ENCODE data around the gene ALPK1.

ALPK1 gene

DNA sequence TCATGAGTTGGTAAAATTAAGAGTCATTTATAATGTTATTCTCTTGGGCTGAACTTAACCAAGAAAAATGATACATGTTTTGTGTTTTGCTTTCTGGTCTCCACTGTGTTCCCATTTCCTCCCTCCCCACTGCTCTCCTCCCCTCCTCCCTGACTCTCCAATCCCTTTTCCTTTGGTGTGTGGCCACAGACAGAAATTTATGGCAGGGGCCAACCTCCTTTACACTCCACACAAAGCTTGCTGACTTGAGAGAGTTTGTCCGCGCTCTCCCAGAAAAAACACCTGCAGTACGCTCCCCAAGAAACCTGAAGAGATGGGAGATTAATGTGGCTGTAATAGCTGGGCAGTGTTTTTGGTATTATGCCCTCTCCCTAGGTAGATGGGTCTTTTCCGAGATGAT is 88.9 kb downstream of the ALPK1 start:
- Histone ChIP-seq H3K4me3 (ENCODE audit: low read depth, low read length) (no peak overlapping the region), H3K4me1 (ENCODE audit: control insufficient read depth, insufficient read depth, low read length) (no peaks in the 10 kb centered on the region), H3K9me3 (ENCODE audit: control insufficient read depth, insufficient read depth, low read depth, low read length) (no peaks in the 10 kb centered on the region), H3K27ac (ENCODE audit: extremely low read depth, low read depth, low read length) (no peak overlapping the region), H3K36me3 (ENCODE audit: control insufficient read depth in 2 of 2, insufficient read depth in 1 of 2, low read length in 2 of 2) (no peaks in the 10 kb centered on the region)
- CTCF ChIA-PET = interaction anchor here (0.6 kb wide), 1 partner anchor 16 kb away, joined by 4 read pairs; no protein-coding TSS in a partner anchor
- TF ChIP-seq ZNF223 (tag by site-specific recombination; IDR thresholded peaks at IDR 0.05) (no peak), OSR2 (tag by site-specific recombination; IDR thresholded peaks at IDR 0.05) (no peak), ZNF155 (tag by site-specific recombination; IDR thresholded peaks at IDR 0.05) (no peak), ZFP69B (tag by site-specific recombination; IDR thresholded peaks at IDR 0.05) (no peak), ZNF19 (tag by site-specific recombination; IDR thresholded peaks at IDR 0.05; ENCODE audit: low read depth) (no peak), GLI4 (tag by site-specific recombination; IDR thresholded peaks at IDR 0.05) (no peak), ZNF596 (tag by site-specific recombination; IDR thresholded peaks at IDR 0.05) (no peak), ZNF146 (tag by site-specific recombination; IDR thresholded peaks at IDR 0.05) (no peak), ZBTB21 (tag by site-specific recombination; IDR thresholded peaks at IDR 0.05) (no peak), FEZF1 (tag by site-specific recombination; IDR thresholded peaks at IDR 0.05) (no peak), ZNF670 (tag by site-specific recombination; IDR thresholded peaks at IDR 0.05; ENCODE audit: low read depth) (no peak), KLF7 (tag by site-specific recombination; IDR thresholded peaks at IDR 0.05; ENCODE audit: borderline replicate concordance) (no peak)
- TF ChIP-seq, protein P1, sequence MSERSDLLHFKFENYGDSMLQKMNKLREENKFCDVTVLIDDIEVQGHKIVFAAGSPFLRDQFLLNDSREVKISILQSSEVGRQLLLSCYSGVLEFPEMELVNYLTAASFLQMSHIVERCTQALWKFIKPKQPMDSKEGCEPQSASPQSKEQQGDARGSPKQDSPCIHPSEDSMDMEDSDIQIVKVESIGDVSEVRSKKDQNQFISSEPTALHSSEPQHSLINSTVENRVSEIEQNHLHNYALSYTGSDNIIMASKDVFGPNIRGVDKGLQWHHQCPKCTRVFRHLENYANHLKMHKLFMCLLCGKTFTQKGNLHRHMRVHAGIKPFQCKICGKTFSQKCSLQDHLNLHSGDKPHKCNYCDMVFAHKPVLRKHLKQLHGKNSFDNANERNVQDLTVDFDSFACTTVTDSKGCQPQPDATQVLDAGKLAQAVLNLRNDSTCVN (tag by site-specific recombination; optimal IDR thresholded peaks at IDR 0.05) = no peak
- TF ChIP-seq, protein P2, sequence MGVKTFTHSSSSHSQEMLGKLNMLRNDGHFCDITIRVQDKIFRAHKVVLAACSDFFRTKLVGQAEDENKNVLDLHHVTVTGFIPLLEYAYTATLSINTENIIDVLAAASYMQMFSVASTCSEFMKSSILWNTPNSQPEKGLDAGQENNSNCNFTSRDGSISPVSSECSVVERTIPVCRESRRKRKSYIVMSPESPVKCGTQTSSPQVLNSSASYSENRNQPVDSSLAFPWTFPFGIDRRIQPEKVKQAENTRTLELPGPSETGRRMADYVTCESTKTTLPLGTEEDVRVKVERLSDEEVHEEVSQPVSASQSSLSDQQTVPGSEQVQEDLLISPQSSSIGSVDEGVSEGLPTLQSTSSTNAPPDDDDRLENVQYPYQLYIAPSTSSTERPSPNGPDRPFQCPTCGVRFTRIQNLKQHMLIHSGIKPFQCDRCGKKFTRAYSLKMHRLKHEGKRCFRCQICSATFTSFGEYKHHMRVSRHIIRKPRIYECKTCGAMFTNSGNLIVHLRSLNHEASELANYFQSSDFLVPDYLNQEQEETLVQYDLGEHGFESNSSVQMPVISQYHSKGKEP (tag by site-specific recombination; IDR thresholded peaks at IDR 0.05) = no peak
- POLR2A ChIA-PET = no interaction called here

DNA sequence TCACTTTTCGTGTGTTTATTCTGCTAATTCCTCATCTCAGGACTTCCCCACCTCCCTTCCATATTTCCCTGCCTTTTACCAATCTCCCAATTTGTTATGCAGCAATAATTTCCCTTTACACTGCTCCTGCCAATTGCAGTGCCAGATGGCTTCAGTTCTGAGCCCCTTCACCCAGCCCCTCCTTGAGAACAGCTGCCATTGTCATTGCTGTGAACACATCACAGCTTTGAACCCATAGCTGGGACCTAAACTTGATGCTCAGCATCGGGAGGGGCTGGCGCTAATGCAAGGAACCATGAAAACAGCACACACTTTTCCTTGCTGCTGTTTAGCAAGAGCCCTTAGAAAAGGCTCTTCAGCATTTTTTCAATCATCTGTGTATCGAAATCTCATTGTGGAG is 104.9 kb downstream of the ALPK1 start:
- POLR2A ChIA-PET = no interaction called here
- no peaks in the 10 kb centered on the region for H3K36me3 ChIP-seq (ENCODE audit: control insufficient read depth in 2 of 2, insufficient read depth in 1 of 2, low read length in 2 of 2)
- H3K4me3 ChIP-seq (ENCODE audit: low read depth, low read length) = no peak overlapping the region
- CTCF ChIA-PET = no interaction called here
- no peaks in the 10 kb centered on the region for H3K9me3 ChIP-seq (ENCODE audit: control insufficient read depth, insufficient read depth, low read depth, low read length)
- no peak overlapping the region for H3K27ac ChIP-seq (ENCODE audit: extremely low read depth, low read depth, low read length)
- H3K4me1 ChIP-seq (ENCODE audit: control insufficient read depth, insufficient read depth, low read length) = no peaks in the 10 kb centered on the region
- TF ChIP-seq ZFP3 (tag by site-specific recombination; IDR thresholded peaks at IDR 0.05; ENCODE audit: low read depth) (no peak), SCRT1 (tag by site-specific recombination; IDR thresholded peaks at IDR 0.05; ENCODE audit: borderline replicate concordance) (no peak), ZNF529 (tag by site-specific recombination; IDR thresholded peaks at IDR 0.05; ENCODE audit: insufficient replicate concordance) (peak; percentile 73), HOXC10 (CRISPR knock-in tag; IDR thresholded peaks at IDR 0.05) (no peak), ZBTB21 (tag by site-specific recombination; IDR thresholded peaks at IDR 0.05) (no peak), GLIS1 (tag by site-specific recombination; IDR thresholded peaks at IDR 0.05) (no peak), ZNF416 (tag by site-specific recombination; IDR thresholded peaks at IDR 0.05) (no peak)
- TF ChIP-seq, protein P3, sequence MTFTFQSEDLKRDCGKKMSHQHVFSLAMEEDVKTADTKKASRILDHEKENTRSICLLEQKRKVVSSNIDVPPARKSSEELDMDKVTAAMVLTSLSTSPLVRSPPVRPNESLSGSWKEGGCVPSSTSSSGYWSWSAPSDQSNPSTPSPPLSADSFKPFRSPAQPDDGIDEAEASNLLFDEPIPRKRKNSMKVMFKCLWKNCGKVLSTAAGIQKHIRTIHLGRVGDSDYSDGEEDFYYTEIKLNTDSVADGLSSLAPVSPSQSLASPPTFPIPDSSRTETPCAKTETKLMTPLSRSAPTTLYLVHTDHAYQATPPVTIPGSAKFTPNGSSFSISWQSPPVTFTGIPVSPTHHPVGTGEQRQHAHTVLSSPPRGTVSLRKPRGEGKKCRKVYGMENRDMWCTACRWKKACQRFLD (tag by site-specific recombination; IDR thresholded peaks at IDR 0.05) = no peak
